Measurements from ENCODE around the gene CWC22.
"Not testable (repeated sequence)": the region's sequence is repeated elsewhere in the genome, so short reads cannot be mapped to it uniquely, and the experiment has no call there.

Gene CWC22

GRCh38 chr2:180006781-180007579 is at the start of gene CWC22:
Gene CWC22 (minus strand): TSS chr2:180007297. CDS start chr2:179993341, 13,956 bp downstream.
- DNase-seq (ENCODE audit: low read depth) = peak; percentile 81

- DNase-seq (ENCODE audit: low read depth) = no peak
These were observed 49.4 kb upstream of the CWC22 start for GRCh38 chr2:180056367-180057118.

DNA sequence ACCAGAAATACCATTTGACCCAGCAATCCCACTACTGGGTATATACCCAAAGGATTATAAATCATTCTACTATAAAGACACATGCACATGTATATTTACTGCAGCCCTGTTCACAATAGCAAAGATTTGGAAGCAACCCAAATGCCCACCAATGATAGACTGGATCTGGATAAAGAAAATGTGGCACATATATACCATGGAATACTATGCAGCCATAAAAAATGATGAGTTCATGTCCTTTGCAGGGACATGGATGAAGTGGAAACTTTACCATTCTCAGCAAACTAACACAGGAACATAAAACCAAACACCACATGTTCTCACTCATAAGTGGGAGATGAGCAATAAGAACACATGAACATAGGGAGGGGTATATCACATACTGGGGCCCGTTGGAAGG is 47.5 kb upstream of the CWC22 start:
- not testable (repeated sequence) for DNase-seq (ENCODE audit: low read depth)

DNA sequence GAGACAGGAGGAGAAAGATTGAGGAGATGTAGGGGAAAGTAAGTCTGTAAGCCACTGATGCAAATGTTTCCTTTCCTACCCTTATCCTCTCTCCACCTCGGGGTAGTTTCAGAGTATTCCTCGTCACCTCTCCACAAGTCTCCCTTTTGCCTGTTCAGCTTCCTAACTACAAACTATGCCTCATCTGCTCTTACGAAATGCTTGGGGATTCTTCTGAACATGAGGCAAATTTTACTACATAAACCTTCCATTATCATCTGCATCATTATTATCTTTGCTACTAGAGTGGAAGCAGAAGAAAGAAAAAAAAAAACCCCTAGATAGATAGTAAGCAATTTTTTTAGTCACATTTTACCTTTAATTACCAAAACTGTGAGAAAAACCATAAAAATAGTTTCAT is 43.1 kb upstream of the CWC22 start:
- no peak for DNase-seq (ENCODE audit: low read depth)

- no peak for DNase-seq (ENCODE audit: low read depth)
These were observed 41.2 kb upstream of the CWC22 start for GRCh38 chr2:180048251-180048650.

DNA sequence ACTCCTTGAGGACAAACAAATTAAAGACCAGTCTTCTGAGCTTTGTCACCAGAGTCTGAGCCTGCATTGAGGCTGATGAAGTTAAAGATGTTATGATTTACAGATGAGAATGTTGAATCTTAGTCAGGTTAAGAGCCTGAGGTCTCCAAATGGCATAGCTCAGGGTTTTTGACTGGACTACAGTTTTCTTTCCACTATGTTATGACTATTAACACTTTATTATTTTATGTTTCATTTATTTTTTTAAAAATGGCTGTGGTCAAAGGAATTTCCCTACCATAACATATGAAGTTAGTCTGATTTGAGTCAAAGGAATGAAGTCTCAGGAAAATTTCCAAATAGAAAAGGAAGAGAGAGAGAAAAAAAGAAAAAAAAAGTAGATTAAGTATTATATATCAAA is 39.7 kb upstream of the CWC22 start:
- DNase-seq (ENCODE audit: low read depth) = no peak

GRCh38 chr2:180046202-180046601 is 39.1 kb upstream of the CWC22 start:
- DNase-seq (ENCODE audit: low read depth) = no peak

DNA sequence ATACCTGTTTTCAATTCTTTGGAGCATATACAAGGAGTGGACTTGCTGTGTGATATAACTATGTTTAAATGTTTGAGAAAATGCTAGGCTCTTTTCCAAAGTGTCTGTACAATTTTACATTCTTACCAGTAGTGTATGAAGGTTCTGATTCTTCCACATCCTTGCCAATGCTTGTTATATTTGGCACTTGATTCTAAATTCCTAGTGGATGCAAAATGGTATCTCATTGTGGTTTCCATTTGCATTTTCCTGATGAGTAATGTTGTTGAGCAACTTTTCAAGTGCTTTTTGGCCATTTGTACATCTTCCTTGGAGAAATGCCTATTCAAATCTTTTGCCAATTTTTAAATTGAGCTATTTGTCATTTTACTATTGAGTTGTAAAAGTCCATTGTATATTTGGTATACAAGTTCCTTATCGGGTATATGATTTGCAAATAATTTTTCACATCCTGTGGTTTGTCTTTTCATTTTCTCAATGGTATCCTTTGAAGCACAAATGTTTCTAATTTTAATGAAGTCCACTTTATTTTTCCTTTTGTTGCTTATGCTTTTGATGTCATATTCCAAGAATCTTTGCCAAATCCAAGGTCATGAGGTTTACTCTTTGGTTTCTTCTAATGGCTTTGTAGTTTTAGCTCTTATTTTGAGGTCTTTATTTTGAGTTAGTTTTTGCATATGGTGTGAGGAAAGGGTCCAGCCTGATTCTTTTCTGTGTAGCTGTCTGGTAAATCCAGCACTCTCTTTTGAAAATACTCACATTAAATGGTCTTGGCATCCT is 33.2 kb upstream of the CWC22 start:
- no peak for DNase-seq (ENCODE audit: low read depth)

DNA sequence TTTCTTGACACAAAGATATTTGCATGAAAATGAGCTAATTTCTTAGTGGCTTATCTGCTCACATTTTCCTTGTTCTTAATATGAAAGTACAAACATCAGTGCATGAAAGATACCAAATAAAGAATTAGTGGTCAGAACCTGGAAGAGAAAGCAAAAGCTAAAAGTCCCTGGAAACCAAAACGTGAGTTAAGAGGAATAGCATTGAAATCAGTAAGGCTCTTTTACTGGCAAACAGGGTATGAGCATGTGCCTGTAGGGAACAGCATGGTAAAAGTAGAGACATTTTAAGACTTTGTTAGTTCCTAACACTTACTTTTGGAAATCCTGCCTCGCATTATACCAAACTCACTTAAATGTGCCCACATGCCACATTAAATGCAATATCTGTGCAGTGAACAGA is 31.9 kb upstream of the CWC22 start:
- DNase-seq (ENCODE audit: low read depth) = no peak

- no peak for DNase-seq (ENCODE audit: low read depth)
These were observed 27.1 kb upstream of the CWC22 start for GRCh38 chr2:180033993-180034894.

DNA sequence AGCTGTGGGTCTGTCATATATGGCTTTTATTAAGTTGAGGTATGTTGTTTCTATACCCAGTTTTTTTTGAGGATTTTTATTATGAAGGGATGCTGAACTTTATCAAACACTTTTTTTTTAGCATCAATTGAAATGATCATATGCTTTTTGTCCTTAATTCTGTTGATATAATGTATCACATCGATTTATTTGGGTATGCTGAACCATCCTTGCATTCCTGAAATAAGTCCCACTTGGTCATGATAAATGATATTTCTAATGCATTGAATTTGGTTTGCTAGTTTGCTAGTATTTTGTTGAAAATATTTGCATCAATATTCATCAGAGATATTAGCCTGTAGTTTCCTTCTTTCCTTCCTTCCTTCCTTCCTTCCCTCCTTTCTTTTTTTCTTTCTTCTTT is 22.5 kb upstream of the CWC22 start:
- no peak for DNase-seq (ENCODE audit: low read depth)

DNA sequence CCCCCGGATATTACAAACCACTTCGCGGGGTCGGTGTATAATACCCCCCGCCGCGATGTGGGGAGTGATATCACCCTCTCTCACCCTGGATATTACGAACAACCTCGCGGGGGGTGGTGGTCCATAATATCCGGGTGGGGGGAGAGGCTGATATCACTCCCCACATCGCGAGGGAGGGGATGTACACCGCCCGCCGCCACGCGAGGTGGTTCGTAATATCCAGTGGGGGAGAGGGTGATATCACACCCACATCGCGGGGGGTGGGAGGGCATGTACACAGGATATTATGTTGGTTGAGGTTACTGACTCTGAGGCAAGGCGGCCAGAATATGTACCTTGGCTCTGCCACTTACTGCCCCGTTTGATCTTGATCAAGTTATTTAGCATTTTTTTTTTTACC is 14.8 kb upstream of the CWC22 start:
- DNase-seq (ENCODE audit: low read depth) = no peak

GRCh38 chr2:180017784-180018183 is 10.7 kb upstream of the CWC22 start:
- DNase-seq (ENCODE audit: low read depth) = no peak

- DNase-seq (ENCODE audit: low read depth) = no peak
These were observed 9.8 kb upstream of the CWC22 start for GRCh38 chr2:180016937-180017336.

GRCh38 chr2:180015951-180016709 is 9.0 kb upstream of the CWC22 start:
- no peak for DNase-seq (ENCODE audit: low read depth)

GRCh38 chr2:180012523-180012922 is 5.4 kb upstream of the CWC22 start:
- no peak for DNase-seq (ENCODE audit: low read depth)

DNA sequence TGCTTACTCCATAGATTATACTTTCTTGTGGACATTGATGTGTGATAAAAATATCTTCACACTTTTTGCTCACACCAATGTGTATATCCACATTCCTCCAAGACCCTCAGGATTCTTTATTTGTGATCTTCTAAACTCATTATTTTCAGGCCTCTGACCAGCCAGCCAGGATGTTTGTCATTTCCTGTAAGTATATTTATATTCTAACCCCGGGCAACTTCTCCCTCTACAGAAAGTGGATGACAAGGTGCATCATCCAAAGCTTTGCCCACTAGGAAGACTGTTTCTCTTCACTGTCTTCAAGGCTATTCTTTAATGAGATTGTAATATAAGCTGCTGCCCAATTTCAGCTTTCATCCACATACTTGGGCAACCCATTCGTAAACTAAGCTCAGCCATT is 3.6 kb upstream of the CWC22 start:
- DNase-seq (ENCODE audit: low read depth) = no peak

DNA sequence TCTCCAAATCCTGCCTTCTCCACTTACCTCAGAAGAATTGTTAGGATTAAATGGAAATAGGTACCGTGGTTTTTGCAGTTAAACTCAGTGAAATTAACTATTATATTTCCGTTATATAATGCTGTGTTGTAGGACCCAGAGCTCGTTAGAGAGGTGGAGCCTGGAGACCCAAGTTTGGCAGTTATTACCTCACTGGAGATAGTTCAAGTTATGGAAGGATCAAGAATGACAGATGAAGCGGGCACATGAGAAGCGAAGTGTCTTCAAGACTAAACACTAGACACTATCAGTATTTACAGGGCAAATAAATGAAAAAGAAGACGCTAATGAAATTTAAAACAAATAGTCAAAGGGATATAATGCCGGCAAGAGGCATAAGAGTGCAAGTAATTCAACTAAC is 866 bp downstream of the CWC22 start:
- DNase-seq (ENCODE audit: low read depth) = no peak

- DNase-seq (ENCODE audit: low read depth) = not testable (repeated sequence)
These were observed 1.6 kb downstream of the CWC22 start for GRCh38 chr2:180005465-180005864.

- no peak for DNase-seq (ENCODE audit: low read depth)
These were observed 2.4 kb downstream of the CWC22 start for GRCh38 chr2:180004731-180005130.

DNA sequence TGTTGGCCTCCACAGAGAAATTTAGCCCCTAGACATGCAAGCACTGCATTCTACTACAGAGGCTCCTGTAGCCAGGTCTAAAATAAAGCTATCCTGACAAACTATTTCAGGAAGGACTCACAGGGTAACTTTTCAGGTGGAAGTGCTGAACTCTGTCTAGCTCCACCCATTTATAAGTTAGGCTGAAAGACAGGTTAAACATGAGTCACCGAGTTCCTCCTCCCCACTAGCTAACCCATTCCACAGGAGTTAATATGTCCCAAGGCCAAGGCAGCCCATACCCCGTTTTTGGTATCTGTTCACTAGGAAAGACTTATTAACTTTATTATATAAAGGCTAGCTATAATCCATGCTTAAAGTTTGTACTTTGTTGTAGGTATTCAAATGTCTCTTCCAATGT is 3.5 kb downstream of the CWC22 start:
- DNase-seq (ENCODE audit: low read depth) = no peak
